ENCODE results near the gene PELO. TPM values are rescaled to one million over a fixed set of nuclear protein-coding genes. Genes with fewer than 3 reads are reported as not detected.
A peak's percentile ranks its signal among the peaks of the same experiment; 100 is the strongest.

PELO gene
- total RNA-seq, 1 donor from 2014 or later, result 134 TPM

DNA sequence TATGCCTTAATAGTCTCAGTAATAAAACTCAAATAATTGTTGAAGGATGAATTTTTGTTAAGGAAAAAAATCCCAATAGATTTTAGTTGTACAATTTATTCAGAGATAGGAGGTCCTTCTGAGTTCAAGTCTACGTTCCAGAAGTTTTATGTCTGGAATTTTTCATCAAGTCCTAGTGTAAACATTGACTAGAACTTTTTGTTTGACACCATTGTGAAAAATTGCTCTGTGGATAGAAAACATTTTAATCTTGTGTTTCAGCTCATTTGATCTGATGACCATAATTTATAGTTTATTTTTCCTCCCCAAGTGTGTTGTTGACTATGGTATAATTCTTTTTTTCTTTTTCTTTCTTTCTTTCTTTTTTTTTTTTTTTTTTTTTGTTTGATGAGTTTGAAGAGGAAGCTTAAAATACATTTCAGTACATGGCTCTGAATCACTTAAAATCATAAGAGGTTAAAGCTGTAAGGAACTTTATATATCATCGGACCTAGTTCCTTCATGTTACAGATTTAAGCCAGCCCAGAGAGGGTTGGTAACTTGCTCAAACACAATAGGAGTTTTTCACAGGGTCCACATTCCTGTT is 20.7 kb downstream of the PELO start:
- DNase-seq (ENCODE audit: low spot score), result no peak
- no peaks in the 10 kb centered on the region for H3K9me3 Mint-ChIP-seq (ENCODE audit: low read depth)
- no peaks in the 10 kb centered on the region for H3K27me3 Mint-ChIP-seq (ENCODE audit: low read depth)
- H3K4me3 Mint-ChIP-seq (ENCODE audit: unreplicated experiment), result peak overlapping the region; percentile 7
- peaks cover 94% of the 10 kb centered on the region for H3K4me1 Mint-ChIP-seq (ENCODE audit: low read depth)
- H3K27ac Mint-ChIP-seq (ENCODE audit: unreplicated experiment), result peak overlapping the region; percentile 96
- TF ChIP-seq CTCF (IDR thresholded peaks at IDR 0.05), result no peak
- peaks cover 18% of the 10 kb centered on the region for H3K36me3 Mint-ChIP-seq (ENCODE audit: low read depth)

DNA sequence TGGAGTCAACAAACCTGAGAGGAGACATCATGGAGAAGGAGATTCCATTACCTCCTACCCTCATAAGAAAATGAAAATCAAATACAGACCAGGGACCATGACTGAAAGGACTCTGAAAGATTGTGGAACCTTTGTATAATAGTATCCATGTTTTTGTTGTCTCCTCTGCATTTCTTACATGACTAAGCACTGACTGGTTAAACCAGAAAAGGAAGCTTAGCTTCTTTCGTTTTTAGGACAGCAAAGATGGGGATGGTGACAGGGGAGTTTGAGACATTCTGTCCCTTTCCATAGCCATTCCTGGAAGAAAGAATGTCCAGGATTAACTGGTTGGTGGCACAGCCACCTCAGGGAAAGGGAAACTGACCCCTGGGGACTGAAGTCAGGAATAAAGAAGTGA is 22.2 kb downstream of the PELO start:
- no peak for DNase-seq (ENCODE audit: low spot score)
- Mint-ChIP-seq H3K9me3 (ENCODE audit: low read depth) (no peaks in the 10 kb centered on the region), H3K27ac (ENCODE audit: unreplicated experiment) (peak overlapping the region; percentile 96), H3K4me3 (ENCODE audit: unreplicated experiment) (no peak overlapping the region), H3K27me3 (ENCODE audit: low read depth) (no peaks in the 10 kb centered on the region), H3K4me1 (ENCODE audit: low read depth) (peaks cover 96% of the 10 kb centered on the region), H3K36me3 (ENCODE audit: low read depth) (peaks cover 15% of the 10 kb centered on the region)
- no peak for TF ChIP-seq CTCF (IDR thresholded peaks at IDR 0.05)

- Mint-ChIP-seq H3K4me3 (ENCODE audit: unreplicated experiment) (no peak overlapping the region), H3K9me3 (ENCODE audit: low read depth) (no peaks in the 10 kb centered on the region), H3K27ac (ENCODE audit: unreplicated experiment) (peak overlapping the region; percentile 96), H3K4me1 (ENCODE audit: low read depth) (peaks cover 96% of the 10 kb centered on the region), H3K36me3 (ENCODE audit: low read depth) (peaks cover 9% of the 10 kb centered on the region), H3K27me3 (ENCODE audit: low read depth) (no peaks in the 10 kb centered on the region)
- TF ChIP-seq CTCF (IDR thresholded peaks at IDR 0.05), result no peak
- no peak for DNase-seq (ENCODE audit: low spot score)
Observed at GRCh38 chr5:52810426-52810825, 22.7 kb downstream of the PELO start.

DNA sequence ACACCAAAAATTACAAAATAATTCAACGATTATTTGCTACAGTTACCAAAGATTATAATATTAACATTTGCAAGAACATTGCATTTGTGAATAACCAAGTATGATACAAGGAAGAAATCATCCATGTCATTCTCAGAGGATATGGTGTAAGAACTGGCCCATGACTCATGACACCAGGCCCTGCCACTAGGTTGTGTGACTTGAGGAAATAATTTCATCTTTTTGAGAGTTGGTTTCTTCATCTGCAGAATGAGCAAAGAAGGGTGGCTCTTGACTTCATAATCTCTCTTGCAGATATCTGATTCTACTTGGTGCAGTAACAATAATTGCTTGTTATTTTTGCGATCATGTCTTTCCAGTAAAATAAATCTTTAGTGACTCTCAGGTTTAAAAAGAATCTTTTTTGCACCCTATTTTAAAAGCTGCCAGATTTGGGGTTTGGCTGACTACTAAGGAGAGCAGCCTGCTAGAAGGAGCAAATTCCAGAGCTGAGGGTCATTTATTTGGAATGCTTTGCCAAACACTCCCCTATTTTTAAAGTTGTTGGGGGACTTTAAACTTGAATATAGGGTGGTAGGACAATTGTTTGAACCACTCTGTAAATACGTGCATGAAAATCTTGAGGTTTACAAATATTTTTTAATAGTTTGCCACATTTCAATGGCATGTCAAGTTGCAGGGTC is 23.5 kb downstream of the PELO start:
- Mint-ChIP-seq H3K27ac (ENCODE audit: unreplicated experiment) (peak overlapping the region; percentile 96), H3K4me3 (ENCODE audit: unreplicated experiment) (no peak overlapping the region), H3K4me1 (ENCODE audit: low read depth) (peaks cover 89% of the 10 kb centered on the region), H3K9me3 (ENCODE audit: low read depth) (no peaks in the 10 kb centered on the region), H3K36me3 (ENCODE audit: low read depth) (peaks cover 5% of the 10 kb centered on the region), H3K27me3 (ENCODE audit: low read depth) (no peaks in the 10 kb centered on the region)
- DNase-seq (ENCODE audit: low spot score), result no peak
- no peak for TF ChIP-seq CTCF (IDR thresholded peaks at IDR 0.05)

- DNase-seq (ENCODE audit: low spot score), result no peak
- Mint-ChIP-seq H3K9me3 (ENCODE audit: low read depth) (no peaks in the 10 kb centered on the region), H3K4me3 (ENCODE audit: unreplicated experiment) (no peak overlapping the region), H3K27me3 (ENCODE audit: low read depth) (no peaks in the 10 kb centered on the region), H3K27ac (ENCODE audit: unreplicated experiment) (peak overlapping the region; percentile 32), H3K4me1 (ENCODE audit: low read depth) (peaks cover 79% of the 10 kb centered on the region), H3K36me3 (ENCODE audit: low read depth) (peaks cover 6% of the 10 kb centered on the region)
- no peak for TF ChIP-seq CTCF (IDR thresholded peaks at IDR 0.05)
Observed at GRCh38 chr5:52814352-52815148, 26.8 kb downstream of the PELO start.
